NT2/D1 (cell line): ENCODE measurements around the gene STAT5B.

Source experiments
- SUZ12 ChIP-seq: IDR thresholded peaks from 2 replicates; pipeline ENCODE4 v1.6.1; 2011; ENCODE audit not compliant: insufficient read length, insufficient read depth; ENCODE audit errors: extremely low read depth
- YY1 ChIP-seq: IDR thresholded peaks from 2 replicates; pipeline ENCODE4 v1.6.1; 2011; ENCODE audit not compliant: insufficient read length, insufficient read depth
- ZNF274 ChIP-seq: IDR thresholded peaks from 2 replicates; pipeline ENCODE4 v1.6.1; 2011; ENCODE audit warnings: mild to moderate bottlenecking, low read depth, low read length

- no peak for TF ChIP-seq ZNF274
- no peak for TF ChIP-seq SUZ12
- no peak for TF ChIP-seq YY1
These were observed 51.5 kb downstream of the STAT5B start for GRCh38 chr17:42224651-42225050.
